K562 (cell line): Measurements from ENCODE around the gene CPSF4L. TPM values are rescaled to one million over a fixed set of nuclear protein-coding genes. Genes with fewer than 3 reads are reported as not detected.

Experiments
- ATAC-seq: fragments of 200-7000 bp; cut with Tn5 transposase; 3 replicates; pipeline ENCODE4 v1.9.1; 2020; ENCODE audit warnings: moderate library complexity
- BruUV-seq: library from RNA; stranded (reverse); fragments of 400-500 nt; replicated peaks from 2 replicates; lab custom pipeline; 2021; lab: Mats Ljungman, UMichigan
- CTCF ChIA-PET: fragments of 300-600 bp; formaldehyde crosslinking; extraction: SDS; loops from one replicate; lab custom pipeline; 2021; ENCODE audit warnings: low intra/inter-chr PET ratio; lab: Yijun Ruan, JAX
- POLR2A ChIA-PET: fragments of 300-600, 350-650 bp; sonication (Branson Sonifier 250); formaldehyde crosslinking; extraction: SDS; loops from one replicate; lab custom pipeline; 2021; ENCODE audit warnings: antibody characterized with exemption, inconsistent platforms; lab: Yijun Ruan, JAX
- DNase-seq, 4 experiments: peaks; one replicate each; pipeline versions ENCODE4 v3.0.0 to v3.0.0-alpha.2; 2011 to 2018; ENCODE audit warnings: low spot score in 3 of 4, mixed read lengths in 3 of 4; ENCODE audit errors: extremely low read depth in 1 of 4
- FAIRE-seq: peaks from 2 replicates; lab custom pipeline; 2011; peaks lifted over from hg19 to GRCh38; lab: Jason Lieb, UNC
- H2AFZ ChIP-seq: 2 replicates; pipeline ENCODE4 v1.6.0; 2011; ENCODE audit warnings: low read depth, low read length, control low read depth, inconsistent platforms
- H3K27ac ChIP-seq: fragments of 200-600 bp; 3 replicates; pipeline ENCODE4 v1.8.0; 2011; ENCODE audit warnings: low read depth, mild to moderate bottlenecking, control low read depth, inconsistent platforms, low read length, moderate library complexity, mixed read lengths; ENCODE audit errors: extremely low read depth
- H3K27me3 ChIP-seq, 2 experiments: fragments of 300-600 bp in 1 of 2; 2 replicates in 1 of 2; 3 replicates in 1 of 2; pipeline versions ENCODE4 v1.6.0 to v1.8.0; 2011; ENCODE audit warnings: inconsistent platforms in 2 of 2, low read length in 2 of 2, mild to moderate bottlenecking in 1 of 2, mixed read lengths in 1 of 2, moderate library complexity in 1 of 2; ENCODE audit not compliant: control insufficient read depth in 2 of 2, insufficient read depth in 2 of 2
- H3K36me3 ChIP-seq: fragments of 300-600 bp; 3 replicates; pipeline ENCODE4 v1.8.0; 2011; ENCODE audit warnings: mild to moderate bottlenecking, low read length, inconsistent platforms; ENCODE audit not compliant: control insufficient read depth, insufficient read depth
- H3K4me1 ChIP-seq, 2 experiments: fragments of 200-600 bp in 1 of 2; replicated peaks in 1 of 2; 2 replicates in 1 of 2; 3 replicates in 1 of 2; pipeline versions ENCODE4 v1.5.1 to v1.8.0; 2011; ENCODE audit warnings: inconsistent platforms in 2 of 2, low read length in 2 of 2, mild to moderate bottlenecking in 1 of 2, mixed read lengths in 1 of 2, moderate library complexity in 1 of 2; ENCODE audit not compliant: control insufficient read depth in 2 of 2, insufficient read depth in 2 of 2
- H3K4me2 ChIP-seq: 2 replicates; pipeline ENCODE4 v1.6.1; 2011; ENCODE audit warnings: low read length, control low read depth, inconsistent platforms, mixed read lengths; ENCODE audit not compliant: insufficient read depth
- H3K4me3 ChIP-seq: fragments of 200-600 bp; sonication (generic), shearing (Covaris generic); 2 replicates; pipeline ENCODE4 v1.5.1; 2016; ENCODE audit warnings: control low read depth, inconsistent platforms
- H3K79me2 ChIP-seq: fragments of 200-600 bp; 3 replicates; pipeline ENCODE4 v1.8.0; 2011; ENCODE audit warnings: low read length, inconsistent platforms; ENCODE audit not compliant: control insufficient read depth, insufficient read depth
- H3K9ac ChIP-seq, 2 experiments: 2 replicates each; pipeline versions ENCODE4 v1.6.0 to v1.6.1; 2011; ENCODE audit warnings: low read depth in 2 of 2, low read length in 2 of 2, control low read depth in 1 of 2, inconsistent platforms in 1 of 2, mild to moderate bottlenecking in 1 of 2, mixed read lengths in 1 of 2; ENCODE audit not compliant: insufficient read depth in 1 of 2
- H3K9me1 ChIP-seq: one replicate; pipeline ENCODE4 v1.6.0; 2011; ENCODE audit warnings: inconsistent platforms, mild to moderate bottlenecking, low read length, moderate library complexity; ENCODE audit not compliant: control insufficient read depth, insufficient read depth
- H3K9me3 ChIP-seq: replicated peaks from 2 replicates; pipeline ENCODE4 v1.5.1; 2011; ENCODE audit warnings: low read depth, low read length, inconsistent platforms; ENCODE audit not compliant: control insufficient read depth, insufficient read depth
- H4K20me1 ChIP-seq: replicated peaks from 2 replicates; pipeline ENCODE4 v1.6.1; 2011; ENCODE audit warnings: low read length, inconsistent platforms, mixed read lengths; ENCODE audit not compliant: control insufficient read depth, insufficient read depth
- CHCHD3 ChIP-seq: fragments of 250-450 bp; sonication (Bioruptor Pico); IDR thresholded peaks from 2 replicates; pipeline ENCODE4 v2.1.2; 2022; ENCODE audit warnings: mild to moderate bottlenecking
- LARP7 ChIP-seq: fragments of 450-650 bp; IDR thresholded peaks from 2 replicates; pipeline ENCODE4 v1.6.1; 2016
- MAFK ChIP-seq: IDR thresholded peaks from 2 replicates; pipeline ENCODE4 v1.6.1; 2011; ENCODE audit warnings: low read length, improper control_type of control experiment
- RNF219 ChIP-seq: fragments of 250-450 bp; sonication (Bioruptor Pico); IDR thresholded peaks from 2 replicates; pipeline ENCODE4 v1.5.0; 2022; ENCODE audit warnings: mild to moderate bottlenecking
- TAF1 ChIP-seq: IDR thresholded peaks from 2 replicates; pipeline ENCODE4 v1.6.1; 2011; ENCODE audit warnings: mild to moderate bottlenecking, low read length, moderate library complexity; ENCODE audit not compliant: insufficient read depth, control insufficient read depth, severe bottlenecking; ENCODE audit errors: extremely low read depth
- TOE1 ChIP-seq, 2 experiments: fragments of 450-650 bp in 1 of 2; sonication (generic) in 1 of 2; formaldehyde crosslinking in 1 of 2; IDR thresholded peaks; 2 replicates each; pipeline versions ENCODE4 v1.7.1 to v1.8.0; 2016 to 2022; ENCODE audit warnings: borderline replicate concordance in 2 of 2, mild to moderate bottlenecking in 2 of 2, antibody characterized with exemption in 1 of 2, inconsistent platforms in 1 of 2, low read depth in 1 of 2, missing genetic modification reagents in 1 of 2, moderate library complexity in 1 of 2
- ZNF282 ChIP-seq: sonication (generic); formaldehyde crosslinking; IDR thresholded peaks from 2 replicates; pipeline ENCODE4 v1.8.1; 2023; ENCODE audit warnings: missing genetic modification reagents
- ZNF436 ChIP-seq: fragments of 250-450, 450-650 bp; sonication (Bioruptor Pico); formaldehyde crosslinking; IDR thresholded peaks from 2 replicates; pipeline ENCODE4 v1.7.0; 2020; ENCODE audit warnings: mild to moderate bottlenecking
- WGBS: fragments of 100-300 bp; shearing (Covaris generic); methylation state at CpG from one replicate; pipeline ENCODE4 v1.1.6; 2016; ENCODE audit warnings: low coverage, mixed read lengths; ENCODE audit not compliant: insufficient coverage; ENCODE audit errors: missing lambda C conversion rate; 5-methylcytosine and 5-hydroxymethylcytosine counted together
- in situ Hi-C: fragments of 300-500 bp; cut with MboI; formaldehyde crosslinking; loops from 4 replicates; pipeline ENCODE4 v1.15.0; 2018; ENCODE audit warnings: inconsistent platforms, mixed read lengths
- intact Hi-C: fragments of 100-400 bp; cut with micrococcal nuclease; formaldehyde crosslinking; loops from 2 replicates; pipeline ENCODE4 v1.14.2; 2022
- polyA plus RNA-seq, 8 experiments: library from polyadenylated mRNA; depleted of rRNA in 4 of 8; stranded (reverse) in 5 of 8; unstranded in 3 of 8; fragments of >200 nt; fragmentation: Nextera tagmentation in 2 of 8; fragmentation: Illumina TruSeq in 1 of 8; extraction: Ambion mirVana in 2 of 8; extraction: Trizol in 1 of 8; gene quantifications; 2 replicates each; pipeline versions ENCODE4 v1.2.1 to v1.2.3, GENCODE V29; 2011 to 2014; ENCODE audit warnings: inconsistent platforms in 1 of 8, missing spikeins in 1 of 8
- total RNA-seq, 7 experiments: library from RNA; depleted of rRNA in 6 of 7; stranded (reverse); fragments of >200 nt in 6 of 7; fragmentation: Illumina TruSeq in 2 of 7; extraction: Trizol in 2 of 7; gene quantifications; 2 replicates each; pipeline versions ENCODE4 v1.2.1 to v1.2.3, GENCODE V29; 2011 to 2021; ENCODE audit warnings: low replicate concordance in 1 of 7
- TF ChIP-seq, protein P1 (sequence below): fragments of 250-450 bp; sonication (Bioruptor Pico); IDR thresholded peaks from 2 replicates; pipeline ENCODE4 v1.8.0; 2022; ENCODE audit warnings: moderate library complexity, mild to moderate bottlenecking, inconsistent platforms

Gene CPSF4L
- total and polyA plus RNA-seq, 9 of the 15 experiments (the other 6 are each of a cell fraction or from before 2014, with no cell fraction given) = not detected

- Histone ChIP-seq H3K36me3 (peaks cover 17% of the 10 kb centered on the region; the same call in 2 of the 3 replicates), H3K4me3 (no peak overlapping the region), H3K4me1 (no peaks in the 10 kb centered on the region), H3K4me2 (no peak overlapping the region), H3K27me3 (peaks cover 4 to 9% of the 10 kb centered on the region in 2 experiments; a peak in 4 of 5 replicates), H4K20me1 (0 out of 2 replicates have a peak, but pooled peaks cover 3% of the 10 kb centered on the region), H3K9me1 (no peaks in the 10 kb centered on the region), H2AFZ (no peak overlapping the region), H3K27ac (no peak overlapping the region), H3K9me3 (no peaks in the 10 kb centered on the region), H3K79me2 (no peaks in the 10 kb centered on the region), H3K9ac (no peak overlapping the region; a peak in 1 of 4 replicates)
- DNase-seq = no peak
- TF ChIP-seq LARP7 = no peak
- TF ChIP-seq TAF1 = no peak
- ChIA-PET POLR2A (interaction anchor here (0.6 kb wide), 1 partner anchor 40 kb away, joined by 3 read pairs; no protein-coding TSS in a partner anchor), CTCF (no interaction called here)
- intact Hi-C loops (loop anchor here (5.0 kb wide), 1 partner anchor 59 kb away; the partner anchor contains the start of gene COG1), in situ Hi-C loops (loop anchor here (5.0 kb wide), 1 partner anchor 529 kb away; no protein-coding TSS in a partner anchor)
- no peak for FAIRE-seq
- 21% methylated on average over 9 of the region's 10 CpGs for WGBS
- 0 out of 3 replicates have a peak, but pooled peaks have one; percentile 22 for ATAC-seq
- BruUV-seq = no TSS peak
Measured at GRCh38 chr17:73250851-73251640, 10.6 kb downstream of the CPSF4L start.

GRCh38 chr17:73249700-73250099 is 12.0 kb downstream of the CPSF4L start:
- intact Hi-C loops (loop anchor here (5.0 kb wide), 1 partner anchor 57 kb away; the partner anchor contains the start of gene COG1), in situ Hi-C loops (loop anchor here (5.0 kb wide), 1 partner anchor 527 kb away; no protein-coding TSS in a partner anchor)
- POLR2A ChIA-PET = interaction anchor here (0.7 to 1.5 kb wide), 3 partner anchors 18 to 91 kb away, joined by 3 to 6 read pairs (median 4); a partner anchor contains a TSS
- Histone ChIP-seq H3K4me1 (no peaks in the 10 kb centered on the region), H3K9me3 (no peaks in the 10 kb centered on the region), H4K20me1 (0 out of 2 replicates have a peak, but pooled peaks cover 3% of the 10 kb centered on the region), H3K9me1 (no peaks in the 10 kb centered on the region), H3K4me2 (no peak overlapping the region), H3K79me2 (no peaks in the 10 kb centered on the region), H2AFZ (no peak overlapping the region), H3K9ac (no peak overlapping the region), H3K27me3 (peaks cover 4 to 9% of the 10 kb centered on the region in 2 experiments; a peak in 4 of 5 replicates), H3K27ac (no peak overlapping the region), H3K4me3 (no peak overlapping the region), H3K36me3 (peaks cover 24% of the 10 kb centered on the region; the same call in 2 of the 3 replicates)
- WGBS = 27% methylated on average over 8 of the region's 8 CpGs
- FAIRE-seq (no peak), ATAC-seq (no peak), DNase-seq (no peak)
- CTCF ChIA-PET = no interaction called here
- no TSS peak for BruUV-seq
- TF ChIP-seq RNF219 (CRISPR knock-in tag) (no peak), MAFK (no peak), TOE1 (IDR thresholded peaks at IDR 0.05; ENCODE audit: borderline replicate concordance) (no peak), TOE1 (CRISPR knock-in tag; IDR thresholded peaks at IDR 0.05; ENCODE audit: borderline replicate concordance, low read depth) (no peak), CHCHD3 (CRISPR knock-in tag) (no peak), ZNF436 (CRISPR knock-in tag) (no peak), ZNF282 (CRISPR knock-in tag) (no peak)
- TF ChIP-seq, protein P1, sequence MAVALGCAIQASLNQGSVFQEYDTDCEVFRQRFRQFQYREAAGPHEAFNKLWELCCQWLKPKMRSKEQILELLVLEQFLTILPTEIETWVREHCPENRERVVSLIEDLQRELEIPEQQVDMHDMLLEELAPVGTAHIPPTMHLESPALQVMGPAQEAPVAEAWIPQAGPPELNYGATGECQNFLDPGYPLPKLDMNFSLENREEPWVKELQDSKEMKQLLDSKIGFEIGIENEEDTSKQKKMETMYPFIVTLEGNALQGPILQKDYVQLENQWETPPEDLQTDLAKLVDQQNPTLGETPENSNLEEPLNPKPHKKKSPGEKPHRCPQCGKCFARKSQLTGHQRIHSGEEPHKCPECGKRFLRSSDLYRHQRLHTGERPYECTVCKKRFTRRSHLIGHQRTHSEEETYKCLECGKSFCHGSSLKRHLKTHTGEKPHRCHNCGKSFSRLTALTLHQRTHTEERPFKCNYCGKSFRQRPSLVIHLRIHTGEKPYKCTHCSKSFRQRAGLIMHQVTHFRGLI = no peak
